Smooth muscle cell (in vitro differentiated cells): ENCODE data around the gene IRF1. TPM values are rescaled to one million over a fixed set of nuclear protein-coding genes. Genes with fewer than 3 reads are reported as not detected.

Experiments
- DNase-seq: peaks from one replicate; lab custom pipeline; 2025; ENCODE audit not compliant: unreplicated experiment; lab: John Stamatoyannopoulos, UW
- H2AFZ ChIP-seq: fragments of 200-600 bp; sonication (generic); 2 replicates; pipeline ENCODE4 v1.6.0; 2016; ENCODE audit warnings: antibody characterized with exemption, low read depth, mild to moderate bottlenecking
- H3F3A ChIP-seq: fragments of 200-600 bp; sonication (generic); 2 replicates; pipeline ENCODE4 v1.6.0; 2017; ENCODE audit warnings: antibody characterized with exemption, low read depth
- H3K27ac ChIP-seq: fragments of 200-600 bp; sonication (generic); 2 replicates; pipeline ENCODE4 v1.5.1; 2016; ENCODE audit warnings: low read depth, mild to moderate bottlenecking
- H3K27me3 ChIP-seq: fragments of 200-600 bp; sonication (generic); 2 replicates; pipeline ENCODE4 v1.6.1; 2016; ENCODE audit warnings: low read depth, mild to moderate bottlenecking
- H3K36me3 ChIP-seq: fragments of 200-600 bp; sonication (generic); 2 replicates; pipeline ENCODE4 v1.5.1; 2016; ENCODE audit warnings: low read depth
- H3K4me1 ChIP-seq: fragments of 200-600 bp; sonication (generic); 2 replicates; pipeline ENCODE4 v1.5.1; 2016; ENCODE audit warnings: low read depth
- H3K4me2 ChIP-seq: fragments of 200-600 bp; sonication (generic); 2 replicates; pipeline ENCODE4 v1.6.0; 2016; ENCODE audit warnings: mild to moderate bottlenecking
- H3K4me3 ChIP-seq: fragments of 200-600 bp; sonication (generic); 2 replicates; pipeline ENCODE4 v1.5.1; 2016; ENCODE audit warnings: mild to moderate bottlenecking
- H3K79me2 ChIP-seq: fragments of 200-600 bp; sonication (generic); 2 replicates; pipeline ENCODE4 v1.6.0; 2016; ENCODE audit warnings: low read depth, mild to moderate bottlenecking
- H3K9ac ChIP-seq: fragments of 200-600 bp; sonication (generic); 2 replicates; pipeline ENCODE4 v1.6.0; 2016; ENCODE audit warnings: low read depth
- H3K9me3 ChIP-seq: fragments of 200-600 bp; sonication (generic); replicated peaks from 2 replicates; pipeline ENCODE4 v1.5.1; 2016; ENCODE audit warnings: low read depth
- H4K20me1 ChIP-seq: fragments of 200-600 bp; sonication (generic); 2 replicates; pipeline ENCODE4 v1.6.0; 2016; ENCODE audit warnings: low read depth
- WGBS: methylation state at CpG from one replicate; pipeline ENCODE4 v1.1.7; 2016; ENCODE audit warnings: low lambda C conversion rate; 5-methylcytosine and 5-hydroxymethylcytosine counted together
- polyA plus RNA-seq: library from polyadenylated mRNA; unstranded; fragments of >200 nt; fragmentation: Nextera tagmentation; extraction: Ambion mirVana; gene quantifications from 2 replicates; pipeline ENCODE4 v1.2.1, GENCODE V29; 2016
- total RNA-seq: library from RNA; depleted of rRNA; stranded (reverse); fragments of >200 nt; gene quantifications from 2 replicates; pipeline ENCODE4 v1.2.3, GENCODE V29; 2014
- TF ChIP-seq, protein P1 (sequence below): fragments of 200-600 bp; sonication (generic); IDR thresholded peaks from 2 replicates; pipeline ENCODE4 v1.5.1; 2017; ENCODE audit warnings: borderline replicate concordance, mild to moderate bottlenecking, antibody characterized with exemption; ENCODE audit not compliant: insufficient read depth, poor library complexity, severe bottlenecking

IRF1 gene
- total and polyA plus RNA-seq, 2 experiments from 2014 or later = 15.7 to 19.1 TPM

DNA sequence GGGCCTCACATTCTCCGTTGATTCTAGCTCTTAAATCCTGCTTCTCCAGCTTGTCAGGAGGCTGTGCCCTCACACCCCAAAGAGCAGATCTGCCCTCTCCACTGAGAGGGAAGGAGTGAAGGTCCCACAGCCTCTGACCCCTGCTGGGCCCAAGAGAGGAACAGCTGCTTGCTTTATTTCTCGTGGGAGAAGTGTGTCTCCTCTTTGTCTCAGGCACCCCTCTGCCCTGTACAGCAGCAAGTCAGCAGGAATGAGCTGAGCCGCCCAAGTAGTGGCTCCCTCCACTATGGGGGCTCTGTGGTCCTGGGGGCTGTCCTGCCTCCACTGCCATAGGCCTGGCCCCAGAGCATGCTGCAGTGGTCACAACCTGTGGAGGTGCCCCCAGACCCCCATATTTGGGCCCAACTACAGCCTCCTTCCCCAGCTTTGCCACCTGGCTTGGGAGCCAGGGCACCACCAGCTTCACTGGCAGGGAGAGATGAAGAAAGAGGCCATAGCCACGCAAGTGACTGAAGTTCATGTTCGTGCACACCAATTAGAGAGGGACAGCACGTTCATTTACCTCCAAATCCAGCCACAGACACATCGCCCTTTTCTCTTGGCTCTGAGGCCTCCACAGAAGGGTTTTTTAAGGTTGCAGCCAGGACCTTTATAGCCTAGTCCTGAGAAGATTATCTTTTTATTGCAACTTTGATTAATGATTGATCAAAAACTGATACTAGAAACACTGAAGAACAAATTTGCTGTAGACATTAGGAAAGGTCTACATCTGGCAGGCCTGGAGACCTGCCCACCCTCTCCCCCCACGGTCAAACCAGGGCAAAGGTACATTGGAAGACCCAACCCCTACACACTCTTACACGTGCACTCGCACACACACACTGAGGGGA lies 27.5 kb downstream of the IRF1 start:
- DNase-seq = no peak
- no peak overlapping the region for H3K27ac ChIP-seq
- 86% methylated on average over 10 of the region's 10 CpGs for WGBS

DNA sequence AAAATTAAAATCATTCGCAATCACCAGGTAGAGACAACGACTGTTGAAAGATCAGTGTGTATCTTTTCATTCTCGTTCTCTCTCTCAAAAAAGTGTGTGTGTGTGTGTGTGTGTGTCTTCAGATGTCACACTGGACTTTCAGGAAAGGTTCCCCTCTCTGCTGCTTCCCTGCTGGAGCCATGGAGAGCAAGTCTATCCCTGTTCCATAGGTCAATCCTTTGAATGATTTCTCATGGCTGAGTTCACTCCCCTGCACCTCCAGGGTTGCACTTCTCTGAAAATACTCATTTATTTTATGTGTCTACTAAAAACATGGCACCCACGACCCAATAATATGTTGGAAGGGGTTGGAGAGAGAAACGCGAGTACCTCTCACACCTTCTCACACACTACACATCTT lies 28.2 kb downstream of the IRF1 start:
- no peak for DNase-seq
- Histone ChIP-seq H3K27ac (no peak overlapping the region), H3K36me3 (no peaks in the 10 kb centered on the region), H3K27me3 (no peaks in the 10 kb centered on the region), H3K4me2 (no peak overlapping the region), H3K9ac (no peak overlapping the region), H3K9me3 (no peaks in the 10 kb centered on the region), H3K4me3 (no peak overlapping the region), H3F3A (peaks cover 10% of the 10 kb centered on the region), H3K4me1 (peaks cover 9% of the 10 kb centered on the region), H4K20me1 (no peaks in the 10 kb centered on the region), H2AFZ (no peak overlapping the region), H3K79me2 (no peaks in the 10 kb centered on the region)
- 89% methylated on average over 6 of the region's 6 CpGs for WGBS
- TF ChIP-seq, protein P1, sequence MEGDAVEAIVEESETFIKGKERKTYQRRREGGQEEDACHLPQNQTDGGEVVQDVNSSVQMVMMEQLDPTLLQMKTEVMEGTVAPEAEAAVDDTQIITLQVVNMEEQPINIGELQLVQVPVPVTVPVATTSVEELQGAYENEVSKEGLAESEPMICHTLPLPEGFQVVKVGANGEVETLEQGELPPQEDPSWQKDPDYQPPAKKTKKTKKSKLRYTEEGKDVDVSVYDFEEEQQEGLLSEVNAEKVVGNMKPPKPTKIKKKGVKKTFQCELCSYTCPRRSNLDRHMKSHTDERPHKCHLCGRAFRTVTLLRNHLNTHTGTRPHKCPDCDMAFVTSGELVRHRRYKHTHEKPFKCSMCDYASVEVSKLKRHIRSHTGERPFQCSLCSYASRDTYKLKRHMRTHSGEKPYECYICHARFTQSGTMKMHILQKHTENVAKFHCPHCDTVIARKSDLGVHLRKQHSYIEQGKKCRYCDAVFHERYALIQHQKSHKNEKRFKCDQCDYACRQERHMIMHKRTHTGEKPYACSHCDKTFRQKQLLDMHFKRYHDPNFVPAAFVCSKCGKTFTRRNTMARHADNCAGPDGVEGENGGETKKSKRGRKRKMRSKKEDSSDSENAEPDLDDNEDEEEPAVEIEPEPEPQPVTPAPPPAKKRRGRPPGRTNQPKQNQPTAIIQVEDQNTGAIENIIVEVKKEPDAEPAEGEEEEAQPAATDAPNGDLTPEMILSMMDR = no peak

More for the DNA sequence above, 27.5 kb downstream of the IRF1 start:
- TF ChIP-seq, protein P1 = no peak
- Histone ChIP-seq H3K4me2 (no peak overlapping the region), H3F3A (peaks cover 9% of the 10 kb centered on the region), H3K4me3 (no peak overlapping the region), H4K20me1 (no peaks in the 10 kb centered on the region), H3K9ac (no peak overlapping the region), H3K79me2 (no peaks in the 10 kb centered on the region), H3K36me3 (no peaks in the 10 kb centered on the region), H3K9me3 (no peaks in the 10 kb centered on the region), H3K4me1 (peaks cover 9% of the 10 kb centered on the region), H2AFZ (no peak overlapping the region), H3K27me3 (no peaks in the 10 kb centered on the region)

DNA sequence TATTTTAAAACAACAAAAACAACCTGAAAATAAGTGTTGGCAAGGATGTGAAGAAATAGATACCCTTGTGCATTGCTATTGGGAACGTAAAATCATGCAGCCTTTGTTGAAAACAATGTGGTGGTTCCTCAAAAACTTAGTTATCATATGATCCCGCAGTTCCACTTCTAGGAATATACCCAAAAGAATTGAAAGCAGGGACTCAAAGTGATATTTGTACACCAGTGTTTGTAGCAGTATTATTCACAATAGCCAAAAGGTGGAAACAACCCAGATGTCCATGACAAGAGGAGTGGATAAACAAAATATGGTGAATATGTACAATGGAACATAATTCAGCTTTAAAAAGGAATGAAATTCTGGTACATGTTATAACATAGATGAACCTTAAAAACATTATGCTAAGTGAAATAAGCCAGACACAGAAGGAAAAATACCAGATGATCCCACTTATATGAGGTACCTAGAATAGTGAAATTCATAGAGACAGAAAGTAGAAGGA lies 29.0 kb downstream of the IRF1 start:
- Histone ChIP-seq H3K27me3 (no peaks in the 10 kb centered on the region), H3K9ac (no peak overlapping the region), H3K4me1 (peaks cover 14% of the 10 kb centered on the region), H3K27ac (no peak overlapping the region), H3K9me3 (no peaks in the 10 kb centered on the region), H3F3A (peaks cover 10% of the 10 kb centered on the region), H3K4me2 (no peak overlapping the region), H3K4me3 (no peak overlapping the region), H3K79me2 (no peaks in the 10 kb centered on the region), H3K36me3 (no peaks in the 10 kb centered on the region), H2AFZ (no peak overlapping the region), H4K20me1 (no peaks in the 10 kb centered on the region)
- no peak for DNase-seq
- TF ChIP-seq, protein P1 = no peak
- WGBS = 98% methylated on average over 2 of the region's 2 CpGs
